Thymus (tissue), 11 donors: ENCODE measurements around the gene CRYAB. TPM values are rescaled to one million over a fixed set of nuclear protein-coding genes. Genes with fewer than 3 reads are reported as not detected.

Experiments
- DNase-seq, 9 donors: peaks; one replicate each; pipeline ENCODE4 v3.0.0-alpha.2; 2013; ENCODE audit warnings: low spot score in 9 of 9, low read depth in 6 of 9, missing footprints in 1 of 9
- H3K27ac ChIP-seq, 2 donors: one replicate each; pipeline ENCODE4 v1.5.1; 2013; ENCODE audit warnings: control low read depth in 1 of 2, low read depth in 1 of 2, low read length in 1 of 2, mild to moderate bottlenecking in 1 of 2, moderate library complexity in 1 of 2
- H3K27me3 ChIP-seq, 2 donors: one replicate each; pipeline ENCODE4 v1.5.1; 2013; ENCODE audit warnings: low read length in 1 of 2; ENCODE audit not compliant: control insufficient read depth in 2 of 2, insufficient read depth in 1 of 2
- H3K36me3 ChIP-seq, 2 donors: one replicate each; pipeline ENCODE4 v1.5.1; 2013; ENCODE audit warnings: low read length in 1 of 2, mild to moderate bottlenecking in 1 of 2, moderate library complexity in 1 of 2; ENCODE audit not compliant: control insufficient read depth in 2 of 2, insufficient read depth in 2 of 2
- H3K4me1 ChIP-seq, 2 donors: one replicate each; pipeline ENCODE4 v1.5.1; 2013; ENCODE audit warnings: low read length in 2 of 2; ENCODE audit not compliant: control insufficient read depth in 2 of 2, insufficient read depth in 2 of 2
- H3K4me3 ChIP-seq, 2 donors: one replicate each; pipeline ENCODE4 v1.5.1; 2013; ENCODE audit warnings: low read length in 2 of 2, control low read depth in 1 of 2, mild to moderate bottlenecking in 1 of 2
- H3K9me3 ChIP-seq, 2 donors: one replicate each; pipeline ENCODE4 v1.5.1; 2013; ENCODE audit warnings: low read length in 1 of 2, mild to moderate bottlenecking in 1 of 2; ENCODE audit not compliant: control insufficient read depth in 2 of 2, insufficient read depth in 1 of 2
- WGBS: extraction: QIAGEN DNeasy Blood & Tissue Kit; methylation state at CpG from one replicate; pipeline ENCODE4 v1.1.7; 2013; 5-methylcytosine and 5-hydroxymethylcytosine counted together
- polyA plus RNA-seq: library from polyadenylated mRNA; stranded (reverse); fragments of 200-250 nt; gene quantifications from one replicate; pipeline ENCODE4 v1.2.3, GENCODE V29; 2013
- total RNA-seq: library from RNA; stranded (reverse); fragments of 120-200 nt; gene quantifications from one replicate; pipeline ENCODE4 v1.2.4, GENCODE V29; 2013
- donor health status: healthy.

The CRYAB gene
- total and polyA plus RNA-seq, 2 donors: 4.2 to 116 TPM

DNA sequence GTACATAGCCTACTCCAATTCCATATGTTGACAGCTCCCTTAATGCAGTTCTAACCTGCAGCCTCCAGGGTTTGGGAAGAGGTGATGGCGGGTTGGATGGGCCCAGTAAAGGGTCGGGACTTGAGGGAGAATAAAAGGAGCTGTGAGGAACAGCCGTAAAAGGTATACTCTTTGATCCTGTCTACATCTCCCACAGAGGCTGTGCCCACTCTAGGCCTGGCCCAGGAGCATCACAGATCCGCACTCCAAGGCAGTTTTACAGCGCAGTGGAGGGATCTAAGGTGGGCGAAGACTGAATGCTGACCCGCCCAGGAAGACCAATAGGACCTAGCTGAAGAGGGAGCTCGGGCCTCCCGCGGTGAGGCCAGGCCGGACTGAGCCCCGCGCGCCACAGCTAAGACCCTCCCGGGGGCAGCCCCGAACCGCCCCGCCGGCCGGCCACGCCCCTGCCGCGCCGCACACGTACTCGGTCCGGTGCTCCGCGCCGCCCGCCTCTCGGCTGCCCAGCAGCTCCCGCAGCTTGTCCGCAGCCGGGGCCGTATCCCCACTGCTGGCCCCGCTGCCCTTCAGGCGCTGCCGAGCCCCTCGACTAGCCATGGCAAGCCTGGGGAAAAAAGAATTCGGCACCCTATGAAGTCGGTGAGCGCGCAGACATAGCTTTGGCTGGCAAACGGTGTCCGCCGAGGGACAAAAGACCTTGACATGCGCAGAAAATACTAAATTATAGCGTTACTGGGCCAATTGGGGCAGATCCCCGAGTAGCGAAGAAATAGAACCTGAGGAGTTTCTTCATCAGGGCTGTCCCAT lies 40.5 kb downstream of the CRYAB start, which contains the start of gene ALG9:
ALG9 (minus strand) TSS at position 696 of the 807 bp plus-strand sequence; CDS start at position 597, 99 bp downstream.
- under 1% methylated on average over 51 of the region's 51 CpGs for WGBS
- Histone ChIP-seq H3K27ac (peak within 1 kb of the TSS; percentile 72 to 75), H3K4me1 (peaks cover 0 to 6% of the 10 kb centered on the region in 2 donors), H3K4me3 (peak within 1 kb of the TSS; percentile 72 to 81), H3K27me3 (no peaks in the 10 kb centered on the region), H3K36me3 (peaks cover 14 to 29% of the 10 kb centered on the region in 2 donors), H3K9me3 (no peaks in the 10 kb centered on the region)
- DNase-seq: peak; percentile 73 to 94 (median 85)

DNA sequence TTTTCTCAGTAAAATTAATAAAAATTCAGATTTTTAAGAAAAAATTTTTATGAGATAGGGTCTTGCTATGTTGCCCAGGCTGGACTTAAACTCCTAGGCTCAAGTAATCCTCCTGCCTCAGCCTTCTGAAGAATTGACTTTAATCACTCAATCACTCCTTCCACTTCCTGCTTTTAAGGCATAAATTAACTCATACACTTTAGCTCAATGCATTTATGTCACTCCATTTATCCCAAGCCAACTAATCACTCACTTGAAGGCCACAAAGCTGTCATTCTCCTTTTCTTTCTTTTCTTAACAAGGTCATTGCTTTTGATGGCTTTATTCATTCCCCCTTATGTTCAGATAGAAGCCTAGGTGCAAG lies 41.1 kb downstream of the CRYAB start:
- Histone ChIP-seq H3K9me3 (no peaks in the 10 kb centered on the region), H3K4me3 (peak overlapping the region; percentile 72 to 81), H3K4me1 (peaks cover 0 to 6% of the 10 kb centered on the region in 2 donors), H3K36me3 (peaks cover 14 to 25% of the 10 kb centered on the region in 2 donors), H3K27ac (peak overlapping the region in 1 of 2 donors; percentile 67), H3K27me3 (no peaks in the 10 kb centered on the region)
- no peak for DNase-seq

DNA sequence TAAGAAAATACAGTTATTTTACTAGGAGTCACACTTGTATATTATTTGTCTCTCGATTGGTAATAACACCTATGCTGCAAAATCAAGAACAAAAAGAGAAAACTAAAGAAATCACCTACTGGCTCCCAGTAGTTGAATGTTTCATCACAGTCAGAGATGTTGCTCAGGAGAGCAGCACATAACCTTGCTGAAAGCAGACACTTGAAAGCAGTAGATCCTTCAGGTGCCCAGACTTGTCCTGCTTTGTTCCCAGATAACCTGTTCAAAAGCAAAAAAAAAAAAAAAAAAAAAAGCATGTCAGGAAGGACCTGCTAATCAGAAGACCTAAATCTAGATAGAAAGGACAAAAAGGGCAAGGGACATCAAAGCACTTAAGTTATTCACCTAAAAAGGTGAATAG lies 41.5 kb downstream of the CRYAB start:
- Histone ChIP-seq H3K9me3 (no peaks in the 10 kb centered on the region), H3K27ac (no peak overlapping the region), H3K4me1 (peaks cover 0 to 6% of the 10 kb centered on the region in 2 donors), H3K36me3 (peaks cover 12 to 24% of the 10 kb centered on the region in 2 donors), H3K4me3 (peak overlapping the region in 1 of 2 donors; percentile 72), H3K27me3 (no peaks in the 10 kb centered on the region)
- no peak for DNase-seq
- 97% methylated on average over 1 of the region's 1 CpG for WGBS

DNA sequence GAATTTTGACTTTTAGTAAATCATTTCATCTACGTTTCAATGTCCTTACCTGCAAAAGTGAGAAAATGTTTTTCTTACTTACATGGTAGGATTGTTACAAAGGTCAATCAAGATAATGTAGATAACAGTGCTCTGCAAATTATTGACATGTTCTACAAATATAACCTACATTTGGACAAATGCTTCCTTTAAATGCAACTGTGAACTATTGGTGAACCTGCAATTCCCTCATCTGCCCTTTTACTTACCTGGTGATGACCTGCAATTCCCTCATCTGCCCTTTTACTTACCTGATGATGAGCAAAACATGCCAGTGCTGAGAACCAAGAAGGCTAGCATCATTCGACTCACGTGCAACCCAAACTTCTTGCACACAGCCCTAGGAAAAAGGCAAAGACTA lies 51.3 kb downstream of the CRYAB start:
- Histone ChIP-seq H3K4me1 (no peaks in the 10 kb centered on the region), H3K27ac (no peak overlapping the region), H3K27me3 (no peaks in the 10 kb centered on the region), H3K36me3 (peaks cover 26 to 44% of the 10 kb centered on the region in 2 donors), H3K4me3 (no peak overlapping the region), H3K9me3 (no peaks in the 10 kb centered on the region)
- WGBS: 99% methylated on average over 3 of the region's 3 CpGs
- no peak for DNase-seq

Other genes with a start within 250 kb of the CRYAB start
- 15.4 TPM for gene PPP2R1B, start 145.4 kb downstream of the CRYAB start, total RNA-seq
- gene PPP2R1B, start 145.4 kb downstream of the CRYAB start, polyA plus RNA-seq: 10.5 TPM
- 22.7 TPM for gene ALG9, start 40.2 kb downstream of the CRYAB start, total RNA-seq
- gene ALG9, start 40.2 kb downstream of the CRYAB start, polyA plus RNA-seq: 31.0 TPM
- gene FDXACB1, start 32.6 kb downstream of the CRYAB start, total RNA-seq: 3.7 TPM
- 4.5 TPM for gene FDXACB1, start 32.6 kb downstream of the CRYAB start, polyA plus RNA-seq
- 24.0 TPM for gene CFAP68, start 32.2 kb downstream of the CRYAB start, total RNA-seq
- 36.4 TPM for gene CFAP68, start 32.2 kb downstream of the CRYAB start, polyA plus RNA-seq
- 0.19 TPM for gene HSPB2, start 964 bp upstream of the CRYAB start, total RNA-seq
- 2.4 TPM for gene HSPB2, start 964 bp upstream of the CRYAB start, polyA plus RNA-seq
- 1.3 TPM for gene C11orf52, start 7.1 kb upstream of the CRYAB start, total RNA-seq
- 3.6 TPM for gene C11orf52, start 7.1 kb upstream of the CRYAB start, polyA plus RNA-seq
- 2.8 TPM for gene DIXDC1, start 25.6 kb upstream of the CRYAB start, total RNA-seq
- gene DIXDC1, start 25.6 kb upstream of the CRYAB start, polyA plus RNA-seq: 2.8 TPM
- gene DLAT, start 113.6 kb upstream of the CRYAB start, total RNA-seq: 28.8 TPM
- gene DLAT, start 113.6 kb upstream of the CRYAB start, polyA plus RNA-seq: 13.3 TPM
- 1.6 TPM for gene PIH1D2, start 162.2 kb upstream of the CRYAB start, total RNA-seq
- 1.4 TPM for gene PIH1D2, start 162.2 kb upstream of the CRYAB start, polyA plus RNA-seq
- 27.0 TPM for gene NKAPD1, start 162.5 kb upstream of the CRYAB start, total RNA-seq
- gene NKAPD1, start 162.5 kb upstream of the CRYAB start, polyA plus RNA-seq: 23.3 TPM
- gene TIMM8B, start 175.0 kb upstream of the CRYAB start, total RNA-seq: 105 TPM
- gene TIMM8B, start 175.0 kb upstream of the CRYAB start, polyA plus RNA-seq: 81.6 TPM
- 95.1 TPM for gene SDHD, start 175.1 kb upstream of the CRYAB start, total RNA-seq
- 132 TPM for gene SDHD, start 175.1 kb upstream of the CRYAB start, polyA plus RNA-seq